Measurements from ENCODE around the gene SCLY. TPM values are rescaled to one million over a fixed set of nuclear protein-coding genes. Genes with fewer than 3 reads are reported as not detected.
A peak's percentile ranks its signal among the peaks of the same experiment; 100 is the strongest.

SCLY gene
- total and polyA plus RNA-seq, 2 of the 13 experiments (the other 11 are each of a cell fraction or from before 2014, with no cell fraction given) = 27.9 to 38.6 TPM

- TF ChIP-seq TFE3 (CRISPR knock-in tag; IDR thresholded peaks at IDR 0.05) (no peak), HNF4A (CRISPR knock-in tag; IDR thresholded peaks at IDR 0.05) (peak; percentile 94), STAT5B (CRISPR knock-in tag; IDR thresholded peaks at IDR 0.05) (no peak), ZNF431 (CRISPR knock-in tag; IDR thresholded peaks at IDR 0.05; ENCODE audit: borderline replicate concordance, low read depth) (no peak), PTBP1 (IDR thresholded peaks at IDR 0.05; ENCODE audit: low read depth, low read length, poor library complexity, severe bottlenecking) (no peak), ZBTB3 (CRISPR knock-in tag; IDR thresholded peaks at IDR 0.05; ENCODE audit: borderline replicate concordance, low read depth) (no peak), MEF2D (CRISPR knock-in tag; IDR thresholded peaks at IDR 0.05) (no peak), ZC3H4 (CRISPR knock-in tag; IDR thresholded peaks at IDR 0.05; ENCODE audit: borderline replicate concordance) (no peak), SOX5 (CRISPR knock-in tag; IDR thresholded peaks at IDR 0.05; ENCODE audit: borderline replicate concordance) (no peak), ELF3 (CRISPR knock-in tag; IDR thresholded peaks at IDR 0.05) (no peak), MAX (IDR thresholded peaks at IDR 0.05) (0 out of 2 replicates have a peak, but pooled peaks have one; percentile 22), ZSCAN20 (CRISPR knock-in tag; IDR thresholded peaks at IDR 0.05; ENCODE audit: borderline replicate concordance) (no peak), MYNN (CRISPR knock-in tag; IDR thresholded peaks at IDR 0.05; ENCODE audit: low read depth) (no peak), ISL2 (CRISPR knock-in tag; IDR thresholded peaks at IDR 0.05) (no peak), GTF3A (CRISPR knock-in tag; conservative IDR thresholded peaks at IDR 0.05) (no peak), ZNF280B (CRISPR knock-in tag; IDR thresholded peaks at IDR 0.05; ENCODE audit: borderline replicate concordance) (no peak), REST (IDR thresholded peaks at IDR 0.05; ENCODE audit: borderline replicate concordance in 1 of 2, low read depth in 1 of 2, low read length in 2 of 2) (no peak), ZNF3 (CRISPR knock-in tag; IDR thresholded peaks at IDR 0.05) (no peak), CREM (IDR thresholded peaks at IDR 0.05) (peak; percentile 30; the same call in 1 of the 2 replicates), CREM (CRISPR knock-in tag; IDR thresholded peaks at IDR 0.05) (no peak)
- TF ChIP-seq, protein P1, sequence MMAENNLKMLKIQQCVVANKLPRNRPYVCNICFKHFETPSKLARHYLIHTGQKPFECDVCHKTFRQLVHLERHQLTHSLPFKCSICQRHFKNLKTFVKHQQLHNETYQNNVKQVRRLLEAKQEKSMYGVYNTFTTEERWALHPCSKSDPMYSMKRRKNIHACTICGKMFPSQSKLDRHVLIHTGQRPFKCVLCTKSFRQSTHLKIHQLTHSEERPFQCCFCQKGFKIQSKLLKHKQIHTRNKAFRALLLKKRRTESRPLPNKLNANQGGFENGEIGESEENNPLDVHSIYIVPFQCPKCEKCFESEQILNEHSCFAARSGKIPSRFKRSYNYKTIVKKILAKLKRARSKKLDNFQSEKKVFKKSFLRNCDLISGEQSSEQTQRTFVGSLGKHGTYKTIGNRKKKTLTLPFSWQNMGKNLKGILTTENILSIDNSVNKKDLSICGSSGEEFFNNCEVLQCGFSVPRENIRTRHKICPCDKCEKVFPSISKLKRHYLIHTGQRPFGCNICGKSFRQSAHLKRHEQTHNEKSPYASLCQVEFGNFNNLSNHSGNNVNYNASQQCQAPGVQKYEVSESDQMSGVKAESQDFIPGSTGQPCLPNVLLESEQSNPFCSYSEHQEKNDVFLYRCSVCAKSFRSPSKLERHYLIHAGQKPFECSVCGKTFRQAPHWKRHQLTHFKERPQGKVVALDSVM (CRISPR knock-in tag; IDR thresholded peaks at IDR 0.05) = peak; percentile 79
Measured at GRCh38 chr2:238063414-238064189, 2.8 kb downstream of the SCLY start (continued).
